GM18867 (cell line): ENCODE measurements around the gene PDS5A.
"Not testable (repeated sequence)": the region's sequence is repeated elsewhere in the genome, so short reads cannot be mapped to it uniquely, and the experiment has no call there.

Experiments used
- ATAC-seq: cut with Tn5 transposase; IDR thresholded peaks from one replicate; pipeline ENCODE4 v1.9.1; 2021; ENCODE audit warnings: mild to moderate bottlenecking, moderate library complexity; ENCODE audit not compliant: unreplicated experiment

PDS5A gene

GRCh38 chr4:39977489-39978377, at the start of gene PDS5A:
TSS of gene PDS5A (minus strand) at chr4:39977911. CDS start at chr4:39976577, 1,334 bp downstream.
- peak; percentile 75 for ATAC-seq

GRCh38 chr4:40024049-40024448, 46.3 kb upstream of the PDS5A start:
- ATAC-seq, result not testable (repeated sequence)

- ATAC-seq, result not testable (repeated sequence)
Observed at GRCh38 chr4:40021116-40021515, 43.4 kb upstream of the PDS5A start.

- no peak for ATAC-seq
Observed at GRCh38 chr4:40020221-40020620, 42.5 kb upstream of the PDS5A start.

- no peak for ATAC-seq
Observed at GRCh38 chr4:40016007-40016406, 38.3 kb upstream of the PDS5A start.

GRCh38 chr4:40003986-40004385, 26.3 kb upstream of the PDS5A start:
- ATAC-seq, result no peak

- ATAC-seq, result no peak
Observed at GRCh38 chr4:40000711-40001110, 23.0 kb upstream of the PDS5A start.

- no peak for ATAC-seq
Observed at GRCh38 chr4:39998659-39999345, 21.1 kb upstream of the PDS5A start.

- ATAC-seq, result no peak
Observed at GRCh38 chr4:39996811-39997210, 19.1 kb upstream of the PDS5A start.

- no peak for ATAC-seq
Observed at GRCh38 chr4:39994406-39994805, 16.7 kb upstream of the PDS5A start.

- not testable (repeated sequence) for ATAC-seq
Observed at GRCh38 chr4:39989381-39989780, 11.7 kb upstream of the PDS5A start.

GRCh38 chr4:39987485-39987884, 9.8 kb upstream of the PDS5A start:
- ATAC-seq, result peak; percentile 57

- no peak for ATAC-seq
Observed at GRCh38 chr4:39978904-39979303, 1.2 kb upstream of the PDS5A start.

- no peak for ATAC-seq
Observed at GRCh38 chr4:39978378-39978775, 666 bp upstream of the PDS5A start.

- ATAC-seq, result peak; percentile 24
Observed at GRCh38 chr4:39976945-39977488, 694 bp downstream of the PDS5A start.

- ATAC-seq, result peak; percentile 32
Observed at GRCh38 chr4:39976141-39976944, 1.4 kb downstream of the PDS5A start.

GRCh38 chr4:39975488-39976089, 2.1 kb downstream of the PDS5A start:
- ATAC-seq, result no peak

GRCh38 chr4:39973052-39973451, 4.7 kb downstream of the PDS5A start:
- ATAC-seq, result not testable (repeated sequence)

- peak; percentile 73 for ATAC-seq
Observed at GRCh38 chr4:39970671-39971640, 6.8 kb downstream of the PDS5A start.
